ENCODE data around the gene MTRF1L. TPM values are rescaled to one million over a fixed set of nuclear protein-coding genes. Genes with fewer than 3 reads are reported as not detected.

Gene MTRF1L
- total RNA-seq, 2 donors from 2014 or later, result 23.6 to 30.8 TPM

- no peak for DNase-seq (ENCODE audit: low spot score)
- H3K36me3 Mint-ChIP-seq, result no peaks in the 10 kb centered on the region
- H3K4me1 Mint-ChIP-seq (ENCODE audit: low read depth in 2 of 2), result peaks cover 6% of the 10 kb centered on the region in 2 donors
- no peak overlapping the region for H3K4me3 Mint-ChIP-seq
- no peaks in the 10 kb centered on the region for H3K9me3 Mint-ChIP-seq
- H3K27me3 Mint-ChIP-seq, result peaks cover 32 to 45% of the 10 kb centered on the region in 2 donors
- no peak for ATAC-seq
- H3K27ac Mint-ChIP-seq, result no peak overlapping the region
These were observed 59.1 kb downstream of the MTRF1L start for GRCh38 chr6:152943260-152943897.

- H3K9me3 Mint-ChIP-seq, result no peaks in the 10 kb centered on the region
- DNase-seq (ENCODE audit: low spot score) (no peak), ATAC-seq (no peak)
- H3K4me3 Mint-ChIP-seq, result no peak overlapping the region
- no peak overlapping the region for H3K27ac Mint-ChIP-seq
- H3K36me3 Mint-ChIP-seq, result no peaks in the 10 kb centered on the region
- no peaks in the 10 kb centered on the region for H3K4me1 Mint-ChIP-seq (ENCODE audit: low read depth in 2 of 2)
- peaks cover 29 to 49% of the 10 kb centered on the region in 2 donors for H3K27me3 Mint-ChIP-seq
These were observed 60.1 kb downstream of the MTRF1L start for GRCh38 chr6:152942319-152942869.

- H3K4me1 Mint-ChIP-seq (ENCODE audit: low read depth in 2 of 2), result no peaks in the 10 kb centered on the region
- no peaks in the 10 kb centered on the region for H3K9me3 Mint-ChIP-seq
- no peak overlapping the region for H3K27ac Mint-ChIP-seq
- H3K4me3 Mint-ChIP-seq, result no peak overlapping the region
- DNase-seq (ENCODE audit: low spot score) (no peak), ATAC-seq (no peak)
- H3K36me3 Mint-ChIP-seq, result no peaks in the 10 kb centered on the region
- peaks cover 29 to 50% of the 10 kb centered on the region in 2 donors for H3K27me3 Mint-ChIP-seq
These were observed 60.8 kb downstream of the MTRF1L start for GRCh38 chr6:152941746-152942145.

Other genes with a start within 250 kb of the MTRF1L start
- 10 to 100 TPM; 26.3 to 33.9 TPM for gene FBXO5, start 19.7 kb downstream of the MTRF1L start, total RNA-seq
- gene RGS17, start 128.6 kb upstream of the MTRF1L start, total RNA-seq, result under 1 TPM; 0.26 to 0.45 TPM